HUES48 (cell line): ENCODE results near the gene STIM1.

ENCODE experiments used
- H3K27ac ChIP-seq: one replicate; pipeline ENCODE4 v1.7.0; 2013; ENCODE audit warnings: low read depth, low read length, inconsistent platforms
- H3K27me3 ChIP-seq: 2 replicates; pipeline ENCODE4 v1.6.1; 2013; ENCODE audit warnings: mild to moderate bottlenecking, low read length; ENCODE audit not compliant: control insufficient read depth, insufficient read depth
- H3K36me3 ChIP-seq: 2 replicates; pipeline ENCODE4 v1.6.1; 2013; ENCODE audit warnings: low read length; ENCODE audit not compliant: control insufficient read depth, insufficient read depth
- H3K4me1 ChIP-seq: 2 replicates; pipeline ENCODE4 v1.6.1; 2013; ENCODE audit warnings: mild to moderate bottlenecking, low read length; ENCODE audit not compliant: control insufficient read depth, insufficient read depth
- H3K4me3 ChIP-seq: 2 replicates; pipeline ENCODE4 v1.5.1; 2013; ENCODE audit warnings: mild to moderate bottlenecking, low read depth, low read length
- H3K9ac ChIP-seq: 2 replicates; pipeline ENCODE4 v1.6.1; 2013; ENCODE audit warnings: mild to moderate bottlenecking, low read depth, low read length, moderate library complexity
- H3K9me3 ChIP-seq: 2 replicates; pipeline ENCODE4 v1.6.1; 2013; ENCODE audit warnings: low read length; ENCODE audit not compliant: control insufficient read depth, insufficient read depth

STIM1 gene

DNA sequence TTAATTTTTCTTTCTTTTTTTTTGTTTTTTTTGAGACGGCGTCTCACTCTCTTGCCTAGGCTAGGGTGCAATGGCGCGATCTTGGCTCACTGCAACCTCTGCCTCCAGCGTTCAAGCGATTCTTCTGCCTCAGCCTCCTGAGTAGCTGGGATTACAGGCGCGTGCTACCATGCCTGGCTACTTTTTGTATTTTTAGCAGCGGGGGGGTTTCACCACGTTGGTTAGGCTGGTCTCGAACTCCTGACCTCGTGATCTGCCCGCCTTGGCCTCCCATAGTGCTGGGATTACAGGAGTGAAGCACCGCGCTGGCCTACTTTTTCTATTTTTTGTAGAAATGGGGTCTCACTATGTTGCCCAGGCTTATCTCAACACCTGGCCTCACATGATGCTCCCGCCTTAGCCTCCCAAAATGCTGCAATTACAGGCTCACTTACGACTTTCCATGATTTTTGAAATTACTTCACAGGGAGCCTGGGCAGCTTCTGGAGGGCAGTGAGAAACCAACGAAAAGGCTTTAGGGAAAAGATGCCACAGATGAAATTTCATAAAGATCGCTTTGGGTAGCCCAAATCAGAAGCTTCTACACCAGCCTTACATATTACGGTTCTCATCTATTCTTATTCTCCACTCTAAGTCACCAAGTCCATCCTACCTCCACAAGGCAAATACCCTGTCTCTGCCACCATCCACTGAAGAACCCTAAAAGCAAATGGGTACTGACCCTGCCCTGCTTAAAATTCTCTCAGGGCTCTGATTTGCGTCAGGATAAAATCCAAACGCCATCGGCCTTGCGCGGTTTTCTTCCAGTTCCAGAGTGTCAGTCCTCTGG lies 238.3 kb downstream of the STIM1 start:
- Histone ChIP-seq H3K9me3 (no peaks in the 10 kb centered on the region), H3K4me3 (peak overlapping the region; percentile 83), H3K9ac (peak overlapping the region; percentile 86), H3K4me1 (peaks cover 18% of the 10 kb centered on the region), H3K27me3 (no peaks in the 10 kb centered on the region), H3K27ac (peak overlapping the region; percentile 97), H3K36me3 (peaks cover 5% of the 10 kb centered on the region)

DNA sequence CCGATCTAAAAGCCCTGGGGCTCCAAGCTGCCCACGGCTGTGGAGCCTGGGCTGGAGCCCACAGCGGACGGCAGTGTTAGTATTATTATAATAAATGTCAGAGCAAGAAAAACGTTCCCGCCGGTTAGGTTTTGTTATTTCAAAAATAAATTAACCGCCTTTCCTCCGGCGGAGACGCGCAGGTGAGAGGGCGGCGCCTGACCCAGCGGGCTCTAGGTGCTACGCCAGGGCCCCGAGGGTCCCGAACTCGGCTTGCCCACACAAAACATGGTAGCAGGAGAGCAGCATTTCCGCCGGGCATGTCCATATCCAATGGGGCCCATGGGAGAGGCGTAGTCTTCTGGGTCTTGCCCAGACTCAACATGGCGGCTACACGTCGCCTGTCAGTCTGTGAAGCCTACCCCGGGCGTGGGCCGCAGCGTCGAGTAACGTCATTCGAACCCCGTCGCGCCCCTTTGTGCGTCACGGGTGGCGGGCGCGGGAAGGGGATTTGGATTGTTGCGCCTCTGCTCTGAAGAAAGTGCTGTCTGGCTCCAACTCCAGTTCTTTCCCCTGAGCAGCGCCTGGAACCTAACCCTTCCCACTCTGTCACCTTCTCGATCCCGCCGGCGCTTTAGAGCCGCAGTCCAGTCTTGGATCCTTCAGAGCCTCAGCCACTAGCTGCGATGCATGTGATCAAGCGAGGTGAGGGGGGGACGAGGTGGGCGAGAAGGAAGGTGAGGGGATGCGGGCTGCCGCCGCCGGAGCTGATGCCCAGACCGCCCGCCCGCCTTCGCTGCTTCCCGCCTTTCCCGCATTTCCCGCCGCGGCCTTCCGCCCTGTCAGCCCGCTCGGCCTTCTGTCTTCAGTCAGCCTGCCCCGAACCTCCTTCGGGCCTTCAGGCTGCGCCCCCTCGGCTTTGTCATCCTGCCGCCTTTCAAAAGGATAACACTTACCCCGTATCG lies 239.2 kb downstream of the STIM1 start, which contains the start of gene RRM1:
Gene RRM1, plus strand, starts transcription at position 452 of the 944 bp plus-strand sequence. Its CDS starts 214 bp downstream, at position 666.
- peaks cover 7% of the 10 kb centered on the region for H3K36me3 ChIP-seq
- H3K4me3 ChIP-seq: peak within 1 kb of the TSS; percentile 83
- H3K4me1 ChIP-seq: peaks cover 18% of the 10 kb centered on the region
- peak within 1 kb of the TSS; percentile 86 for H3K9ac ChIP-seq
- H3K27ac ChIP-seq: peak within 1 kb of the TSS; percentile 97
- no peaks in the 10 kb centered on the region for H3K27me3 ChIP-seq
- H3K9me3 ChIP-seq: no peaks in the 10 kb centered on the region

DNA sequence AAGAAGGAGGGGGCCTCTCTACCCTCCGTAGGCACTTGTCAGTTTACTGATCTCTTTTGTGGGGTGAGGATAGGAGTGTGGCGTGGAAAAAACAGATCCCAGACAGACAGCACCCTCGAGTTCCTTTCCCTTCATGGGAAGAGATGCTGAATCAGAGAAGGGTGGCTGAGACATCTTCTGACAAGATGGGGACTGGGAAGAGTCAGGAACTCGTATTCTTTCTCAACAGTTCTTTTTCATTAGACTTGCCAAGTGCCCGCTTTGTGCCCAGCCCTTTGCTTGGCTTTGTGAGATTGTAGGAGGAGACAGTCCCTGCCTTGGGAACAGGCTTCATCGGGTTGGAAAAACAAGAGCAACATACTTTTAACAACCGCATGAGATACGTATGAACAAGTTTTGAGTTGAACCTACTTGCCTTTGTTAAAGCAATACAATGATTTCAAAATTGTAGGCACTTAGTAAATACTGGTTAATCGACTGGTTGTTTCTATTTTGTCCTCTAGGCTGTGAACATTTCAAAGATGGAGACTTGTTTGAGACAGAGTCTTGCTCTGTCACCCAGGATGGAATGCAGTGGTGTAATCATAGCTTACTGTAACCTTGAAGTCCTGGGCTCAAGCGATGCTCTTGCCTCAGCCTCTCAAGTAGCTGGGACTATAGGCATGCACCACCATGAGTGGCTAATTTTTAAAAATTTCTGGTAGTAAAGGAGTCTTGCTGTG lies 240.2 kb downstream of the STIM1 start:
- Histone ChIP-seq H3K27me3 (no peaks in the 10 kb centered on the region), H3K36me3 (peaks cover 13% of the 10 kb centered on the region), H3K4me1 (peaks cover 18% of the 10 kb centered on the region), H3K4me3 (peak overlapping the region; percentile 83), H3K9ac (peak overlapping the region; percentile 82), H3K9me3 (no peaks in the 10 kb centered on the region), H3K27ac (no peak overlapping the region)

DNA sequence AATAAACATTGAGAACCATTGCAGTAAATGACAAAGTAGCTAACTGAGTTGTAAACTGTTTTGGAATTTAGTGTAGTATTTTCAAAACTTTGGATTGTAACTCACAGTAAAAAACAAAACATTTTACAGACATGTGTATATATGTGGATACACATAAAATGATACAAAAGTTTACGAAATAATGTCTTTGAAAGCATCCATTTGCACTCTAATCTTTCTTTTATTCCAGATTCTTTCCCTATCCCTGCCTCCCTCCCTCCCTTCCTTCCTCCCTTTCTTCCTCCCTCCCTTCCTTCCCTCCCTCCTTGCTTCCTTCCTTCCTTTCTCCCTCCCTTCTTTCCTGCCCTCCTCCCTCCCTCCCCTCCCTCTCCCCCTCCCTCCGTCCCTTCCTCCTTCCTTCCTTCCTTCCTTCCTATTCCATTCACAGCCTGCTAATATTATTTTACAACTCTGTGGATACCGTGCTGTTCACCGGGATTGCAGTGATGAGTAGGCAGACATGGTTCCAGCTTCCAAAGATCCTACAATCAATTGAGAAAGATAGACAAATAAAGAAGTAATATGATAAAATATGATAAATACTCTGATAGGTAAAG lies 242.7 kb downstream of the STIM1 start:
- Histone ChIP-seq H3K4me1 (peaks cover 18% of the 10 kb centered on the region), H3K9me3 (no peaks in the 10 kb centered on the region), H3K9ac (no peak overlapping the region), H3K36me3 (peaks cover 30% of the 10 kb centered on the region), H3K27ac (no peak overlapping the region), H3K4me3 (no peak overlapping the region), H3K27me3 (no peaks in the 10 kb centered on the region)

DNA sequence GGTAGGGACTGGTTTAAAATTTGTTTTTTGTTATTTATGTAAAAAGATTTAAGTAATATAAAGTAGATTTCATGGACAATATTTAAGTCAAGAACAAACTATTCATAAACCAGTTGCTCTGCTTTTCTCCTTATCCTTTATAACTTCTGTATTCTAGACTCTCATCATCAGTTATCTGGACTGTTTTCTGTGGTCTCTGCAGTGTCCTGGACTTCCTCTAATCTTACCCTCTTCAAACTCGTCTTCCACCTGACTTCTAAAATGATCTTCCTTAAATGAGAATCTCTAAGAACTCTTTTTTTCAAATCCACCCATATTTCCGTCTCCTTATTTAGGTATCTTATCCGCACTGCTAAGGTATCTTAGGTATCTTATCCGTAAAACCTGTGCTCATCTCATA lies 247.2 kb downstream of the STIM1 start:
- no peak overlapping the region for H3K9ac ChIP-seq
- peaks cover 69% of the 10 kb centered on the region for H3K36me3 ChIP-seq
- H3K4me3 ChIP-seq: no peak overlapping the region
- peaks cover 2% of the 10 kb centered on the region; the same call in 1 of the 2 replicates for H3K4me1 ChIP-seq
- no peaks in the 10 kb centered on the region for H3K27me3 ChIP-seq
- H3K27ac ChIP-seq: no peak overlapping the region
- no peaks in the 10 kb centered on the region for H3K9me3 ChIP-seq

DNA sequence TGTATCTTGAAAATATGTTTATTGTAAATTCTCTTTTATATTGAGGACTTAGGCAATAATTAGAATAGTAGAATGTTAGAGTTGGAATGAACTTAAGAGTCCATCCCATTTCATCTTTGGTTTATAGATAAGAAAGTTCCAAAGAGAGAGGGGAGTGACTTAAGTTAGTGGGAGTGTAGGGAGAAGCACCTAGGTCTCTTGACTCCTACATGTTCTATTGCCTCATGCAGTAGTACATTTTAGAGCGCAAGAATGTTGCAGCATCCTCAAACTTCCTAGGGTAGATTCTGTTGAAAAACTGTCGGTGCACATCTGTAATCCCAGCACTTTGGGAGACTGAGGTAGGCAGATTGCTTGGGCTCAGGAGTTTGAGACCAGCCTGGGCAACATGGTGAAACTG lies 247.8 kb downstream of the STIM1 start:
- Histone ChIP-seq H3K4me3 (no peak overlapping the region), H3K36me3 (peaks cover 74% of the 10 kb centered on the region), H3K9ac (no peak overlapping the region), H3K9me3 (no peaks in the 10 kb centered on the region), H3K27me3 (no peaks in the 10 kb centered on the region), H3K27ac (no peak overlapping the region), H3K4me1 (no peaks in the 10 kb centered on the region)

DNA sequence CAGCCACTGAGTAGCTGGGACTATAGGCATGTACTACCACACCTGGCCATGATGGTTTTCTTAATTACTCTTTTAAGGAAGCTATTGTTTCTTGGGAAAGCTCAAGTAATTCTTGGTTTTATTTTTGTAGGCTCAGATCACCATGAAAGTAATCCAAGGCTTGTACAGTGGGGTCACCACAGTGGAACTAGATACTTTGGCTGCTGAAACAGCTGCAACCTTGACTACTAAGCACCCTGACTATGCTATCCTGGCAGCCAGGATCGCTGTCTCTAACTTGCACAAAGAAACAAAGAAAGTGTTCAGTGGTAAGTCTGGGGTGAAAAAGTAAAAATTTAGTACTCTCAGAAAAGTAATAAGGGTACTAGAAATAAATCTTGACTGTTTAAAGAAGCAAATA lies 250.5 kb downstream of the STIM1 start:
- no peak overlapping the region for H3K9ac ChIP-seq
- peaks cover 83% of the 10 kb centered on the region for H3K36me3 ChIP-seq
- no peaks in the 10 kb centered on the region for H3K9me3 ChIP-seq
- no peaks in the 10 kb centered on the region for H3K27me3 ChIP-seq
- H3K27ac ChIP-seq: no peak overlapping the region
- no peaks in the 10 kb centered on the region for H3K4me1 ChIP-seq
- H3K4me3 ChIP-seq: no peak overlapping the region

DNA sequence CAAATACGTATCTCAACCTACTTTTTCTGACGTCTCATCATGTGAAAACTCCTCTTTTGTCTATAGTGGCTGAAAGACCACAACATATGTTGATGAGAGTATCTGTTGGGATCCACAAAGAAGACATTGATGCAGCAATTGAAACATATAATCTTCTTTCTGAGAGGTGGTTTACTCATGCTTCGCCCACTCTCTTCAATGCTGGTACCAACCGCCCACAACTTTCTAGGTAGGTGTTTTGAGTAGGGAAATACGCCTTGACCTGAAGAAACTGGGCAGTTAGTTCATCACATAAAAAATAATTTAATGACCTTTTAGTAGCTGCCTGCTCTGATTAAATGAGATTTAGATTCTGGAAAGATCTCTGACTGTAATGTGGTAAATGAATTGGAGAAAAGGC lies 256.4 kb downstream of the STIM1 start:
- no peaks in the 10 kb centered on the region for H3K4me1 ChIP-seq
- H3K9ac ChIP-seq: no peak overlapping the region
- H3K27me3 ChIP-seq: no peaks in the 10 kb centered on the region
- H3K9me3 ChIP-seq: no peaks in the 10 kb centered on the region
- H3K36me3 ChIP-seq: peaks cover 74% of the 10 kb centered on the region
- no peak overlapping the region for H3K27ac ChIP-seq
- no peak overlapping the region for H3K4me3 ChIP-seq

DNA sequence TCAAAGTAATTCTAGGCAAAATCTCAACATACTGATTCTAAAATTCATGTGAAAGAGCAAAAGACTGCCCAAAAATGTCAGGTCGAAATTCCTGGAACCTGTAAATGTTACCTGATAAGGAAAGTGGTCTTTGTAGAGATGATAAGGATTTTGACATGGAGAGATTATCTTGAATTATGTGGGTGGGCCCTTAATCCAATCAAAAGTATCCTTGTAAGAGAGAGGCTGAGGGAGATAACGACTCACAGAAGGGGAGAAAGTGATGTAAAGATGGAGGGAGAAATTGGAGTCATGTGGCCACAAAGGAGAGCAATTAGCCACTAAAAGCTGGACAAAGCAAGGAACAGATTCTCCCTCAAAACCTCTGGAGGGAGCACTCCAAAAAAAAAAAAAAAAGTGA lies 259.7 kb downstream of the STIM1 start:
- Histone ChIP-seq H3K36me3 (peaks cover 77% of the 10 kb centered on the region), H3K9ac (no peak overlapping the region), H3K27ac (no peak overlapping the region), H3K9me3 (no peaks in the 10 kb centered on the region), H3K4me1 (no peaks in the 10 kb centered on the region), H3K27me3 (no peaks in the 10 kb centered on the region), H3K4me3 (no peak overlapping the region)

DNA sequence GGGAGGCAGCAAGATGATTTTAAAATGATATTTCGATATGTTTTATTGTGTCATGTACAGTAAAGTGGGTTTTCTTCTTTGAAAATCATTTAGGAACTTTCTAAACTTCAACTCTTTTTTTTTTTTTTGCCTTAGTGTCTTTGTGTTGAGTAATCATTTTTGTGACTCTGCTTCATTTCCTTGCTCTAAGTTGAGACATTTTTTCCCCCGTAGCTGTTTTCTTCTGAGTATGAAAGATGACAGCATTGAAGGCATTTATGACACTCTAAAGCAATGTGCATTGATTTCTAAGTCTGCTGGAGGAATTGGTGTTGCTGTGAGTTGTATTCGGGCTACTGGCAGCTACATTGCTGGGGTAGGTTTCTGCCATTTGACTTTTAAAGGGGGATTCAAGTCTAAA lies 262.6 kb downstream of the STIM1 start:
- Histone ChIP-seq H3K9me3 (no peaks in the 10 kb centered on the region), H3K27ac (no peak overlapping the region), H3K27me3 (no peaks in the 10 kb centered on the region), H3K9ac (no peak overlapping the region), H3K36me3 (peaks cover 81% of the 10 kb centered on the region), H3K4me1 (no peaks in the 10 kb centered on the region), H3K4me3 (no peak overlapping the region)
